Measurements from ENCODE around the gene TBC1D12.

The TBC1D12 gene

GRCh38 chr10:94409021-94409657, 6.8 kb downstream of the TBC1D12 start:
- no peak for DNase-seq

- no peak for DNase-seq
Measured at GRCh38 chr10:94411304-94411703, 9.0 kb downstream of the TBC1D12 start.

- no peak for DNase-seq
Measured at GRCh38 chr10:94412449-94412848, 10.1 kb downstream of the TBC1D12 start.

GRCh38 chr10:94413361-94413760, 11.0 kb downstream of the TBC1D12 start:
- DNase-seq: no peak

- no peak for DNase-seq
Measured at GRCh38 chr10:94416896-94417295, 14.6 kb downstream of the TBC1D12 start.

GRCh38 chr10:94417321-94417720, 15.0 kb downstream of the TBC1D12 start:
- DNase-seq: no peak

- DNase-seq: no peak
Measured at GRCh38 chr10:94420516-94420915, 18.2 kb downstream of the TBC1D12 start.

GRCh38 chr10:94420998-94421528, 18.7 kb downstream of the TBC1D12 start:
- DNase-seq: no peak

- DNase-seq: no peak
Measured at GRCh38 chr10:94423627-94424026, 21.3 kb downstream of the TBC1D12 start.

- no peak for DNase-seq
Measured at GRCh38 chr10:94424714-94425337, 22.5 kb downstream of the TBC1D12 start.

- DNase-seq: no peak
Measured at GRCh38 chr10:94425942-94426341, 23.6 kb downstream of the TBC1D12 start.

GRCh38 chr10:94427166-94427565, 24.8 kb downstream of the TBC1D12 start:
- no peak for DNase-seq

GRCh38 chr10:94428766-94429707, 26.7 kb downstream of the TBC1D12 start:
- DNase-seq: no peak

- no peak for DNase-seq
Measured at GRCh38 chr10:94430701-94431100, 28.4 kb downstream of the TBC1D12 start.

GRCh38 chr10:94432443-94432842, 30.1 kb downstream of the TBC1D12 start:
- DNase-seq: no peak

GRCh38 chr10:94439275-94439861, 37.0 kb downstream of the TBC1D12 start:
- DNase-seq: no peak

- no peak for DNase-seq
Measured at GRCh38 chr10:94440096-94440495, 37.8 kb downstream of the TBC1D12 start.

- no peak for DNase-seq
Measured at GRCh38 chr10:94443047-94443446, 40.7 kb downstream of the TBC1D12 start.

- no peak for DNase-seq
Measured at GRCh38 chr10:94443549-94443948, 41.2 kb downstream of the TBC1D12 start.

GRCh38 chr10:94450782-94451181, 48.4 kb downstream of the TBC1D12 start:
- no peak for DNase-seq

- no peak for DNase-seq
Measured at GRCh38 chr10:94451883-94452519, 49.7 kb downstream of the TBC1D12 start.

- DNase-seq: no peak
Measured at GRCh38 chr10:94456942-94457341, 54.6 kb downstream of the TBC1D12 start.

GRCh38 chr10:94459385-94459784, 57.0 kb downstream of the TBC1D12 start:
- DNase-seq: no peak
